Naive thymus-derived CD4-positive, alpha-beta T cell (primary cell): ENCODE measurements around the gene PPP1R37. TPM values are rescaled to one million over a fixed set of nuclear protein-coding genes. Genes with fewer than 3 reads are reported as not detected.

Source experiments
- ATAC-seq: fragments of 150-1000 bp; cut with Tn5 transposase; 2 replicates; pipeline ENCODE4 v1.10.0; 2021; ENCODE audit warnings: mild to moderate bottlenecking, moderate library complexity
- CTCF ChIA-PET: fragments of 350-600 bp; sonication (Branson Sonifier 250); formaldehyde crosslinking; loops from one replicate; lab custom pipeline; 2021; ENCODE audit warnings: antibody characterized with exemption; lab: Charles Lee
- POLR2A ChIA-PET: fragments of 350-600 bp; sonication (Branson Sonifier 250); formaldehyde crosslinking; loops from one replicate; lab custom pipeline; 2021; ENCODE audit warnings: antibody characterized with exemption, inconsistent platforms; lab: Charles Lee
- DNase-seq, 9 donors: peaks; one replicate each; pipeline versions ENCODE4 v3.0.0 to v3.0.0-alpha.2; 2020 to 2022; ENCODE audit warnings: mixed read lengths in 1 of 9
- H3K27ac ChIP-seq: one replicate; pipeline ENCODE4 v1.7.0; 2013; ENCODE audit warnings: mild to moderate bottlenecking, low read depth, low read length, moderate library complexity
- H3K27me3 ChIP-seq, 2 donors: one replicate each; pipeline ENCODE4 v1.7.0; 2013; ENCODE audit warnings: low read length in 2 of 2, mild to moderate bottlenecking in 2 of 2, moderate library complexity in 2 of 2; ENCODE audit not compliant: control insufficient read depth in 2 of 2, insufficient read depth in 2 of 2
- H3K36me3 ChIP-seq, 3 experiments: 1 replicate in 2 of 3; 2 replicates in 1 of 3; pipeline ENCODE4 v1.7.0; 2013; ENCODE audit warnings: low read length in 3 of 3, mild to moderate bottlenecking in 3 of 3, moderate library complexity in 1 of 3; ENCODE audit not compliant: insufficient read depth in 3 of 3, control insufficient read depth in 2 of 3
- H3K4me1 ChIP-seq, 2 donors: one replicate each; pipeline ENCODE4 v1.7.0; 2013; ENCODE audit warnings: low read length in 2 of 2, mild to moderate bottlenecking in 2 of 2, moderate library complexity in 1 of 2; ENCODE audit not compliant: control insufficient read depth in 2 of 2, insufficient read depth in 2 of 2
- H3K4me3 ChIP-seq: 2 replicates; pipeline ENCODE4 v1.7.0; 2013; ENCODE audit warnings: mild to moderate bottlenecking, low read length
- H3K9me3 ChIP-seq, 3 experiments: 1 replicate in 2 of 3; 2 replicates in 1 of 3; pipeline ENCODE4 v1.7.0; 2013; ENCODE audit warnings: low read length in 3 of 3; ENCODE audit not compliant: control insufficient read depth in 2 of 3
- H3K27ac Mint-ChIP-seq, 9 donors: one replicate each; pipeline ENCODE4 v1.8.0; 2020 to 2022; ENCODE audit warnings: mixed read lengths in 9 of 9, mild to moderate bottlenecking in 8 of 9, moderate library complexity in 5 of 9, inconsistent platforms in 2 of 9
- H3K27me3 Mint-ChIP-seq, 5 donors: one replicate each; pipeline ENCODE4 v1.8.0; 2021 to 2022; ENCODE audit warnings: mixed read lengths in 5 of 5, mild to moderate bottlenecking in 1 of 5
- H3K36me3 Mint-ChIP-seq, 5 donors: one replicate each; pipeline ENCODE4 v1.8.0; 2020 to 2022; ENCODE audit warnings: mixed read lengths in 5 of 5, mild to moderate bottlenecking in 3 of 5, inconsistent platforms in 1 of 5
- H3K4me1 Mint-ChIP-seq, 7 donors: one replicate each; pipeline ENCODE4 v1.8.0; 2020 to 2022; ENCODE audit warnings: mixed read lengths in 7 of 7, mild to moderate bottlenecking in 3 of 7, inconsistent platforms in 1 of 7
- H3K4me3 Mint-ChIP-seq, 10 donors: one replicate each; pipeline ENCODE4 v1.8.0; 2020 to 2022; ENCODE audit warnings: mild to moderate bottlenecking in 10 of 10, mixed read lengths in 10 of 10, moderate library complexity in 6 of 10, inconsistent platforms in 2 of 10
- H3K9me3 Mint-ChIP-seq, 11 donors: one replicate each; pipeline ENCODE4 v1.8.0; 2020 to 2022; ENCODE audit warnings: mixed read lengths in 11 of 11, mild to moderate bottlenecking in 4 of 11, inconsistent platforms in 1 of 11, moderate library complexity in 1 of 11
- intact Hi-C, 2 donors: fragments of 100-400 bp; cut with micrococcal nuclease; formaldehyde crosslinking; loops; one replicate each; pipeline ENCODE4 v1.15.1; 2023
- polyA plus RNA-seq, 2 donors: library from polyadenylated mRNA; unstranded; fragments of 300-500 nt; fragmentation: Illumina TruSeq; gene quantifications; one replicate each; pipeline ENCODE4 v1.2.3, GENCODE V29; 2021
- total RNA-seq, 6 experiments: library from RNA in 5 of 6; stranded (reverse) in 5 of 6; gene quantifications; 1 replicate in 5 of 6; 2 replicates in 1 of 6; pipeline ENCODE4 v1.2.3 and lab custom pipeline; 2021 to 2026

Gene PPP1R37
- total and polyA plus RNA-seq, 7 experiments from 2014 or later, result 1.4 to 28.3 (median 20.6) TPM

DNA sequence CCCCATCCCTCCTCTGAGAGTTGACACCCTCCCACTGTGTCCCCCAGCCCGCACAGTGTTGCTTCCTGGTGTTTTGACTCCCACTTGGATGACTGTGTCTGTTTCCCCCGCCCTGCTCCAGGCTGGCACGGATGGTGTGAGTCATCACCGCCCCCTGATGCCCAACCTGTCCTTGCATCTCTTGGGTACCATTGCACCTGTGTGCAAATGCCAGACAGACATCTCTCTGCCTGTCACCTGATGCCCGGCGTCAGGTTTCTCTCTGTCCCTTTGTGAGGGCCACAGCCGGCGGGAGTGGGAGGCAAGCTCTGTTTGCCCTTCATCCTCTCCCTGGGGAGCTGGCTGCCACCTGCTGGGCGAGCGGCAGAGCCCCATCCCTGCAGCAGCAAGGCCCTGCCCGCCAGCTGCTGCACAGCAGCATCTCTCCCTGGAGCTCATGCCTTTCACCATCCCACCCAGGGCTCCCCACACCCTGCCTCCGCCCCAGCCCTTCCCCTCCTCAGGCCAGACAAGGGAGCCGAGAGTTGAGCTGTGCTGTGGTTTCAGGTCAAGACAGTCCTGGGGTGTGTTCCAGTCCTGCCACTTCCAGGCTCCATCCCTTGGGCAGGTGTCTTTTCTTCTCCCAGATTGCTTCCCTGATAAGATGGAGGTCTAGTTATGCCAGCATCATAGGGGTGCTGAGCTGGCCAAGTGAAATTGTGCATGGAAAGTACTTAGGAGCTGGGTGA lies 38.1 kb downstream of the PPP1R37 start:
- Mint-ChIP-seq H3K4me1 (peaks cover 5 to 10% (median 9%) of the 10 kb centered on the region in 7 donors), H3K27ac (peak overlapping the region in 1 of 9 donors; percentile 67), H3K4me3 (no peak overlapping the region), H3K27me3 (no peaks in the 10 kb centered on the region), H3K9me3 (no peaks in the 10 kb centered on the region), H3K36me3 (no peaks in the 10 kb centered on the region)
- intact Hi-C loops, result no loop called here
- H3K9me3 ChIP-seq, result no peaks in the 10 kb centered on the region
- peaks cover 0 to 7% (median 0%) of the 10 kb centered on the region in 3 experiments for H3K36me3 ChIP-seq
- DNase-seq (no peak), ATAC-seq (peak; percentile 22)
- H3K27ac ChIP-seq, result no peak overlapping the region
- ChIA-PET POLR2A (interaction anchor here (0.9 kb wide), 1 partner anchor 40 kb away, joined by 3 read pairs; no protein-coding TSS in a partner anchor), CTCF (interaction anchor here (0.5 kb wide), 1 partner anchor 23 kb away, joined by 3 read pairs; no protein-coding TSS in a partner anchor)
- peaks cover 0 to 3% of the 10 kb centered on the region in 2 donors for H3K4me1 ChIP-seq
- H3K4me3 ChIP-seq, result no peak overlapping the region
- H3K27me3 ChIP-seq, result no peaks in the 10 kb centered on the region

DNA sequence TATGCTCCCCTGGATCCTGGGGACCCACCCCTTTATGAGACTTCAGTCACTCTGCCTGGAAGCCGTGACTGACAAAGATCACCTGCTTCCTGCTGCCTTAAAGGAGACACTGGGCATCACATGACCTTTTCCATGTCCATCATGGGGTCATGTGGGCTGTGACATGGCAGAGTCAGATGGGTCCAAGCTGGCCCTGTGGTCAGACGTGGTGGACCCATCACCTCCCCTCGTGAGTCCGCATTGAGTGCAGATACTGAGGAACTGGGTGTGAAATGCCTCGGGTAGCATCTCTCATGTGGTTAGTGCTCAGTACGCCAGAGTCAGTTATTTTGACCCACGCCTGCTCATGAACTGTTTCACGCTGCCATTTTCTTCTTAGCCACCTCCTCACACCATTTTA lies 40.7 kb downstream of the PPP1R37 start:
- H3K36me3 Mint-ChIP-seq, result peaks cover 0 to 4% (median 0%) of the 10 kb centered on the region in 5 donors
- H3K27me3 Mint-ChIP-seq, result no peaks in the 10 kb centered on the region
- ChIA-PET POLR2A (no interaction called here), CTCF (no interaction called here)
- Histone ChIP-seq H3K36me3 (peaks cover 0 to 5% (median 0%) of the 10 kb centered on the region in 3 experiments), H3K27me3 (no peaks in the 10 kb centered on the region), H3K4me3 (no peak overlapping the region), H3K27ac (no peak overlapping the region), H3K4me1 (no peaks in the 10 kb centered on the region), H3K9me3 (no peaks in the 10 kb centered on the region)
- H3K9me3 Mint-ChIP-seq, result no peaks in the 10 kb centered on the region
- no peak for DNase-seq
- H3K4me1 Mint-ChIP-seq, result peaks cover 0 to 16% (median 8%) of the 10 kb centered on the region in 7 donors
- no peak for ATAC-seq
- no peak overlapping the region for H3K27ac Mint-ChIP-seq
- H3K4me3 Mint-ChIP-seq, result no peak overlapping the region
- intact Hi-C loops, result no loop called here

DNA sequence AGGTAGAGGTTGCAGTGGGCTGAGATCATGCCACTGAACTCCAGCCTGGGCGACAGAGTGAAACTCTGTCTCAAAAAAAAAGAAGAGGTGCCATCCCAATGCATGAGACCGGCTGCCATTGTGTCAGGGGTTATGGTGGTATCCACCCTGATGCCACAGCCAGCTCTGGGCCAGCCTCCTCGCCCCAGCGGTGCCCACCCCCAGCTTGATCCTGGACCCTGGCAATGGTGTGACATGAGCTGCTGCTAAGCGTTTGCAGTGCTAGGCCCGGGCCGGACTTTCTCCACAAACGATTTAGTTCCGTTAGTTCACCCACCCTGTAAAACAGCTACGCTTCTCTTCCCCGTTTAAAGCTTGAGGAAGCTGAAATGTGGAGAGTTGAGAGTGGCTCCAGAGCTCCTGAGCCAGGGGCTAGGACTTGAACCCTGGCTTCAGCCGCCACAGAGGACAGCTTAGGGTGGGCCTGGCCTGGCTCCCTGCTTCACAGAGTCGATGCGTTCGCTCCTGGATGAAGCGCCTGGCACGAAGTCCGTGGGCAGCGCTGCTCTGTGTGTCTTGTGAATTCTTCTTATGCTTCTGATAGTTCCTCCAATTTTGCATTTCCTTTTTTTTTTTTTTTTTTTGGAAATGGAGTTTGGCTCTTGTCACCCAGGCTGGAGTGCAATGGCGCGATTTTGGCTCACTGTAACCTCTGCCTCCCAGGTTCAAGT lies 42.4 kb downstream of the PPP1R37 start:
- H3K36me3 ChIP-seq, result peaks cover 0 to under 1% (median 0%) of the 10 kb centered on the region in 3 experiments
- POLR2A ChIA-PET, result interaction anchor here (0.9 kb wide), 1 partner anchor 43 kb away, joined by 4 read pairs; no protein-coding TSS in a partner anchor
- CTCF ChIA-PET, result no interaction called here
- no peak overlapping the region for H3K27ac ChIP-seq
- no peaks in the 10 kb centered on the region for H3K9me3 ChIP-seq
- intact Hi-C loops, result no loop called here
- DNase-seq (no peak), ATAC-seq (no peak)
- Mint-ChIP-seq H3K9me3 (no peaks in the 10 kb centered on the region), H3K27me3 (no peaks in the 10 kb centered on the region), H3K4me1 (peaks cover 0 to 16% (median 8%) of the 10 kb centered on the region in 7 donors), H3K4me3 (no peak overlapping the region), H3K27ac (no peak overlapping the region), H3K36me3 (peaks cover 0 to 4% (median 0%) of the 10 kb centered on the region in 5 donors)
- no peak overlapping the region for H3K4me3 ChIP-seq
- H3K27me3 ChIP-seq, result no peaks in the 10 kb centered on the region
- H3K4me1 ChIP-seq, result no peaks in the 10 kb centered on the region

DNA sequence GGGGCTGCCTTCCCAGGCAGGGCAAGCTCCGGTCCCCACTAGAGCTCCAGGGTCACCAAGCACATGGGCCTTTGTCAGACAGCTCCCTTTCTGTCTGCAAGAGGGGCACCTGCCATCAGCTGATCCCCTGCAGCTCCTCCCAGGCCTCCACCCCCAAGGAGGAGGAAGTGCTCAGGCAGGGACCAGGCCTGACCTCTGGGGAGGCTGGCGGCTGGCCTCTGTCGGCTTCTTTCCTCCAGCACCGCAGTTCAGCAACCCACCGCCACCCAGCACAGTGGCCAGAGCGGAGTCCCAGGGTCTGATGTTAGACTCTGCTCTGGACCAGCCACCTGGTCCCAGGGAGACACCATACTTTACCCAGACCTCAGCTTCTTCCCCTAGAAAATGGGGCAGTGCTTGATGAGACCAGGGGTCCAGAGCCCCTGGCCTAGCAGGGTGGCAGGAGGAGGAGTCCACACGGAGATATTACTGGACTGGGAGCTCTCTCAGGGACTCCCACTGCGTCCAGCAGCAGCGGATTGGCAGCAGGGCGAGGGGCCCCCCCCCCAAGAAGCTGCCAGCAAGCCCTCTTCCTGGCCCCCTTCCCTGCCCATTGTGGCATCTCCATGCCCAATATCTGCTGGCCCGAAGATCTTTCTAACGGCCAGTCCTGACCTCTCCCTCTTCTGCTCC lies 43.7 kb downstream of the PPP1R37 start:
- Mint-ChIP-seq H3K27me3 (no peaks in the 10 kb centered on the region), H3K27ac (peak overlapping the region in 1 of 9 donors; percentile 64), H3K9me3 (no peaks in the 10 kb centered on the region), H3K4me1 (peaks cover 0 to 16% (median 8%) of the 10 kb centered on the region in 7 donors), H3K4me3 (no peak overlapping the region), H3K36me3 (peaks cover 0 to 4% (median 0%) of the 10 kb centered on the region in 5 donors)
- H3K4me3 ChIP-seq, result no peak overlapping the region
- H3K9me3 ChIP-seq, result no peaks in the 10 kb centered on the region
- no peaks in the 10 kb centered on the region for H3K27me3 ChIP-seq
- DNase-seq, result no peak
- no peaks in the 10 kb centered on the region for H3K4me1 ChIP-seq
- POLR2A ChIA-PET, result interaction anchor here (0.6 kb wide), 1 partner anchor 554 kb away, joined by 3 read pairs; no protein-coding TSS in a partner anchor
- CTCF ChIA-PET, result interaction anchor here (0.9 kb wide), 1 partner anchor 10 kb away, joined by 3 read pairs; no protein-coding TSS in a partner anchor
- ATAC-seq, result no peak
- no peak overlapping the region for H3K27ac ChIP-seq
- intact Hi-C loops, result no loop called here
- H3K36me3 ChIP-seq, result peaks cover 0 to 14% (median 0%) of the 10 kb centered on the region in 3 experiments

DNA sequence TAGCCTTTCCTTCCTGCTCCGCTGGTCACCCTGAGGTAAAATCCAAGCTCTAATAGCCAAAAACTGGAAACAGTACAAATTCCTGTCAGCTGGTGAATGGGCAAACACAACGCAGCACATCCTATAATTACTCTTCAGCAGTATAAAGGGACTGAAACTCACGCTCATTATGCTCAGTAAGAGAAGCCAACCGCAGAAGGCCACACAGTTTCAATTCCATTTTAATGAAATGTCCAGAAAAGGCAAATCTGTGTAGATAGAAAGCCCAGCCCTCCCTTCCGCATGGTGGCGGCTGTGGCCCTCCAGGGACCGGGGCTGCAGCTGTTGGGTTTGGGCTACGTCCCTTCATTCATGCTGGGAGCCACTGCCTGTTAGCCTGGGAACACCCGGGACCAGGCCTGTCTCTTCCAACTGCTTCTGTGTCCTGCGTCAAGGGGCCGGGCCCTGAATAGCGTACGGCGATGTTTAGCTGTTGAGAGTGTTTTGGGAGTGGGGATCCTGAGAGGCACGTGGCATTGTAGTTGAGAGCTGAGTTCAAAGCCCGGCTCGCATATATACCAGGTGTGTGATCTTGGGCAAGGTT lies 44.3 kb downstream of the PPP1R37 start:
- H3K4me1 ChIP-seq, result no peaks in the 10 kb centered on the region
- no peaks in the 10 kb centered on the region for H3K27me3 ChIP-seq
- ATAC-seq (no peak), DNase-seq (no peak)
- peaks cover 0 to 20% (median 0%) of the 10 kb centered on the region in 3 experiments for H3K36me3 ChIP-seq
- intact Hi-C loops, result no loop called here
- Mint-ChIP-seq H3K9me3 (no peaks in the 10 kb centered on the region), H3K27ac (peak overlapping the region in 2 of 9 donors; percentile 64 to 72), H3K4me1 (peaks cover 0 to 16% (median 7%) of the 10 kb centered on the region in 7 donors), H3K4me3 (no peak overlapping the region), H3K36me3 (peaks cover 0 to 5% (median 0%) of the 10 kb centered on the region in 5 donors), H3K27me3 (no peaks in the 10 kb centered on the region)
- ChIA-PET POLR2A (no interaction called here), CTCF (interaction anchor here (0.9 kb wide), 1 partner anchor 11 kb away, joined by 3 read pairs; no protein-coding TSS in a partner anchor)
- no peak overlapping the region for H3K4me3 ChIP-seq
- no peaks in the 10 kb centered on the region for H3K9me3 ChIP-seq
- no peak overlapping the region for H3K27ac ChIP-seq

DNA sequence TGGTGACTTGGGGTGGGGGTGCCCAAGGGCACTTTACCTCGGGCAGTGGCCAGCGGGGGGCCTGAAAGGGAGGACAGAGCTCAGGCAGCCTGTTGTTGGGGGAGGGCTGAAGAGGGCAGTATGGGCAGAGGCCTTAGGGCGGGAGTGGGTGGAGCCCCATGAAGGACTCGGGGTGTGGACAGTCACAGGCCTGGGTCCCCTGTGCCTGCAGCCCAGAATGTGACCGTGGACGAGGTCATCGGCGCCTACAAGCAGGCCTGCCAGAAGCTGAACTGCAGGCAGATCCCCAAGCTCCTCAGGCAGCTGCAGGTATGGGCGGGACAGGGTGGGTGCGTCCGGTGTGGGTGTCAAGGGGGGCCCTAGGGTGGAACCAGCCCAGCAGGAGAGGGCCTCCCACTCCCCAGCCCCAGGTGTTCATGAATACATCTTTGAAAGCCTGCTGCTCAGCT lies 45.3 kb downstream of the PPP1R37 start:
- H3K27ac Mint-ChIP-seq, result peak overlapping the region in 1 of 9 donors; percentile 46
- peaks cover 0 to 30% (median 0%) of the 10 kb centered on the region in 3 experiments for H3K36me3 ChIP-seq

More for the DNA sequence above, 45.3 kb downstream of the PPP1R37 start:
- Histone ChIP-seq H3K27ac (no peak overlapping the region), H3K27me3 (no peaks in the 10 kb centered on the region), H3K4me1 (no peaks in the 10 kb centered on the region), H3K4me3 (no peak overlapping the region), H3K9me3 (no peaks in the 10 kb centered on the region)
- intact Hi-C loops, result no loop called here
- Mint-ChIP-seq H3K4me3 (no peak overlapping the region), H3K4me1 (peaks cover 0 to 16% (median 7%) of the 10 kb centered on the region in 7 donors), H3K36me3 (peaks cover 0 to 13% (median 7%) of the 10 kb centered on the region in 5 donors), H3K9me3 (no peaks in the 10 kb centered on the region), H3K27me3 (no peaks in the 10 kb centered on the region)
- ChIA-PET CTCF (interaction anchor here (0.6 kb wide), 1 partner anchor 48 kb away, joined by 3 read pairs; no protein-coding TSS in a partner anchor), POLR2A (no interaction called here)
- ATAC-seq, result no peak
- no peak for DNase-seq
